Esophagus muscularis mucosa (tissue), 3 donors: ENCODE data around the gene HAUS6.

ENCODE experiments used
- POLR2A ChIP-seq: fragments of 450-650 bp; IDR thresholded peaks from one replicate; pipeline ENCODE4 v1.6.1; 2017; ENCODE audit warnings: antibody characterized with exemption, moderate library complexity, mild to moderate bottlenecking, low read depth
- TF ChIP-seq, protein P1 (sequence below), 3 experiments: fragments of 200-600 bp in 2 of 3; fragments of 450-650 bp in 1 of 3; sonication (generic) in 2 of 3; IDR thresholded peaks; one replicate each; pipeline ENCODE4 v1.5.1; 2017 to 2019; ENCODE audit warnings: antibody characterized with exemption in 3 of 3, mild to moderate bottlenecking in 2 of 3, moderate library complexity in 1 of 3

DNA sequence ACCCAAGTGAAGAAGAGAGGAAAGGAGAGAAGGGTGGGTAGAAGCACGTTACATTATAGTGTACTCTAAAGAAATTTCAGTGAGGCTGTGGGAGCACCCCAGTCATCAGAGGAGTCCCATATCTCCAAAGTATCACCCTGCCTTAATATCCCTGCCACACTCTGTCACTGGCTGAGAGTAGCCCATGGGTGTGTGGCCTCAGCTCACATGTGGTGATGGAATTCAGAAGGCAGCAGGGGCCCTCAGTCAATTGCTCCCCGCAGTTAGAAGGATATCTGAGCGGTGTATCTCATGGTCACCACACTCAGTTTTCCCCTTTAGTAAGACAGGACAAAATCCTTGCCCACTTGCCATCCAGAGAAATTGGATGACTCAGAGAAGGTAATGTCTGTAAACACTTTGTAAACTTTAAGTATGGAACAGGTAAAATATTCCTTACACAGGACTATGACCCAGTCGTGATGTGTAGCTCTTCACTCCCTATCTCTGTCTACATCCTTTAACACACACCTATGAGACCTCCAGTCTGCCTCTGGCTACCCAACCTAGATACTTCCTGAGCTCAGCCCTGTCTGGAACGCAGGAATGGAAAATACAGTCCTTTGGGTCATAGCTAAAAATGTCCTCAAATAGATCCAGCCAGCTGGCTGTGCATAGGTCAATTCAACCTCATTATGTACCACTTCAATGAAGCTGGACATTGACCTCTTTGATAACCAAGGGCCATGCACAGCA lies 48.9 kb upstream of the HAUS6 start:
- TF ChIP-seq, protein P1, sequence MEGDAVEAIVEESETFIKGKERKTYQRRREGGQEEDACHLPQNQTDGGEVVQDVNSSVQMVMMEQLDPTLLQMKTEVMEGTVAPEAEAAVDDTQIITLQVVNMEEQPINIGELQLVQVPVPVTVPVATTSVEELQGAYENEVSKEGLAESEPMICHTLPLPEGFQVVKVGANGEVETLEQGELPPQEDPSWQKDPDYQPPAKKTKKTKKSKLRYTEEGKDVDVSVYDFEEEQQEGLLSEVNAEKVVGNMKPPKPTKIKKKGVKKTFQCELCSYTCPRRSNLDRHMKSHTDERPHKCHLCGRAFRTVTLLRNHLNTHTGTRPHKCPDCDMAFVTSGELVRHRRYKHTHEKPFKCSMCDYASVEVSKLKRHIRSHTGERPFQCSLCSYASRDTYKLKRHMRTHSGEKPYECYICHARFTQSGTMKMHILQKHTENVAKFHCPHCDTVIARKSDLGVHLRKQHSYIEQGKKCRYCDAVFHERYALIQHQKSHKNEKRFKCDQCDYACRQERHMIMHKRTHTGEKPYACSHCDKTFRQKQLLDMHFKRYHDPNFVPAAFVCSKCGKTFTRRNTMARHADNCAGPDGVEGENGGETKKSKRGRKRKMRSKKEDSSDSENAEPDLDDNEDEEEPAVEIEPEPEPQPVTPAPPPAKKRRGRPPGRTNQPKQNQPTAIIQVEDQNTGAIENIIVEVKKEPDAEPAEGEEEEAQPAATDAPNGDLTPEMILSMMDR (IDR thresholded peaks at IDR 0.05), result no peak
- TF ChIP-seq POLR2A, result no peak
